Endothelial cell of umbilical vein (primary cell): ENCODE results near the gene SOX15. TPM values are rescaled to one million over a fixed set of nuclear protein-coding genes. Genes with fewer than 3 reads are reported as not detected.

ENCODE experiments used
- BruUV-seq: library from RNA; stranded (reverse); fragments of 400-500 nt; replicated peaks from 2 replicates; lab custom pipeline; 2021; lab: Mats Ljungman, UMichigan
- CTCF ChIA-PET: fragments of 300-600, 350-600 bp; sonication (Branson Sonifier 250); formaldehyde crosslinking; loops from one replicate; lab custom pipeline; 2021; ENCODE audit warnings: antibody characterized with exemption, inconsistent platforms; lab: Charles Lee
- POLR2A ChIA-PET: fragments of 300-600, 350-600 bp; sonication (Branson Sonifier 250); formaldehyde crosslinking; loops from one replicate; lab custom pipeline; 2021; ENCODE audit warnings: antibody characterized with exemption, inconsistent platforms; lab: Charles Lee
- DNase-seq: peaks from one replicate; pipeline ENCODE4 v3.0.0-alpha.2; 2011; ENCODE audit warnings: low read depth, low spot score
- FAIRE-seq: peaks from 2 replicates; lab custom pipeline; 2011; peaks lifted over from hg19 to GRCh38; lab: Jason Lieb, UNC
- H2AFZ ChIP-seq: 2 replicates; pipeline ENCODE4 v1.6.0; 2012; ENCODE audit warnings: low read depth, low read length, control low read depth, inconsistent platforms
- H3K27ac ChIP-seq: 2 replicates; pipeline ENCODE4 v1.5.1; 2011; ENCODE audit warnings: low read depth, mild to moderate bottlenecking, control low read depth, low read length, moderate library complexity; ENCODE audit not compliant: insufficient read depth
- H3K27me3 ChIP-seq, 2 experiments: 2 replicates each; pipeline versions ENCODE4 v1.6.0 to v1.6.1; 2011; ENCODE audit warnings: low read length in 2 of 2, mixed read lengths in 1 of 2; ENCODE audit not compliant: control insufficient read depth in 2 of 2, insufficient read depth in 2 of 2
- H3K36me3 ChIP-seq, 2 experiments: 2 replicates in 1 of 2; 3 replicates in 1 of 2; pipeline ENCODE4 v1.5.1; 2011; ENCODE audit warnings: low read length in 2 of 2, mild to moderate bottlenecking in 1 of 2, moderate library complexity in 1 of 2; ENCODE audit not compliant: control insufficient read depth in 2 of 2, insufficient read depth in 2 of 2; ENCODE audit errors: extremely low read depth in 1 of 2
- H3K4me1 ChIP-seq: 3 replicates; pipeline ENCODE4 v1.5.1; 2011; ENCODE audit warnings: mild to moderate bottlenecking, low read length; ENCODE audit not compliant: control insufficient read depth, insufficient read depth; ENCODE audit errors: extremely low read depth
- H3K4me2 ChIP-seq: 2 replicates; pipeline ENCODE4 v1.6.1; 2011; ENCODE audit warnings: low read length, control low read depth, mixed read lengths; ENCODE audit not compliant: insufficient read depth
- H3K4me3 ChIP-seq, 3 experiments: fragments of 200-600 bp in 1 of 3; sonication (generic), shearing (Covaris generic) in 1 of 3; replicated peaks in 1 of 3; 2 replicates each; pipeline ENCODE4 v1.5.1; 2011 to 2016; ENCODE audit warnings: control low read depth in 3 of 3, low read length in 3 of 3, mild to moderate bottlenecking in 2 of 3, inconsistent platforms in 1 of 3, low read depth in 1 of 3, moderate library complexity in 1 of 3; ENCODE audit not compliant: insufficient read depth in 1 of 3
- H3K79me2 ChIP-seq: 2 replicates; pipeline ENCODE4 v1.6.0; 2012; ENCODE audit warnings: low read length, inconsistent platforms; ENCODE audit not compliant: control insufficient read depth, insufficient read depth
- H3K9ac ChIP-seq: replicated peaks from 2 replicates; pipeline ENCODE3; 2011; ENCODE audit warnings: low read length, control low read depth; ENCODE audit not compliant: insufficient read depth; ENCODE audit errors: extremely low read depth
- H3K9me1 ChIP-seq: replicated peaks from 3 replicates; pipeline ENCODE4 v1.6.0; 2011; ENCODE audit warnings: mild to moderate bottlenecking, low read length; ENCODE audit not compliant: control insufficient read depth, insufficient read depth; ENCODE audit errors: extremely low read depth
- H3K9me3 ChIP-seq: replicated peaks from 2 replicates; pipeline ENCODE4 v1.5.1; 2012; ENCODE audit warnings: low read length, inconsistent platforms; ENCODE audit not compliant: control insufficient read depth, insufficient read depth
- H4K20me1 ChIP-seq: replicated peaks from 2 replicates; pipeline ENCODE3; 2011; ENCODE audit warnings: mild to moderate bottlenecking, low read length; ENCODE audit not compliant: control insufficient read depth, insufficient read depth; ENCODE audit errors: extremely low read depth
- EZH2 ChIP-seq: IDR thresholded peaks from 2 replicates; pipeline ENCODE4 v1.6.1; 2012; ENCODE audit warnings: borderline replicate concordance, low read depth, mild to moderate bottlenecking, moderate library complexity, low read length, inconsistent platforms; ENCODE audit not compliant: severe bottlenecking
- FOS ChIP-seq: IDR thresholded peaks from 2 replicates; pipeline ENCODE4 v1.6.1; 2011; ENCODE audit warnings: mild to moderate bottlenecking, low read length, moderate library complexity, borderline replicate concordance; ENCODE audit not compliant: insufficient read depth
- GATA2 ChIP-seq: IDR thresholded peaks from 2 replicates; pipeline ENCODE4 v1.7.0; 2011; ENCODE audit warnings: low read depth, mild to moderate bottlenecking, moderate library complexity, mixed read lengths, low read length; ENCODE audit not compliant: insufficient read length, insufficient read depth
- JUN ChIP-seq: IDR thresholded peaks from 2 replicates; pipeline ENCODE4 v1.6.1; 2011; ENCODE audit warnings: borderline replicate concordance, low read depth; ENCODE audit not compliant: insufficient read length, insufficient read depth
- MYC ChIP-seq: IDR thresholded peaks from one replicate; pipeline ENCODE4 v1.6.1; 2011; ENCODE audit warnings: mild to moderate bottlenecking, low read depth, low read length
- POLR2A ChIP-seq: IDR thresholded peaks from 2 replicates; pipeline ENCODE4 v1.6.1; 2012; ENCODE audit warnings: low read depth, mild to moderate bottlenecking, control low read depth, low read length
- POLR2AphosphoS5 ChIP-seq: IDR thresholded peaks from 2 replicates; pipeline ENCODE4 v1.6.1; 2012; ENCODE audit warnings: low read depth, mild to moderate bottlenecking, control low read depth, low read length, moderate library complexity; ENCODE audit not compliant: insufficient read depth
- dilution Hi-C: fragments of 300-500 bp; cut with MboI; formaldehyde crosslinking; loops from one replicate; pipeline ENCODE4 v1.15.0; 2019; ENCODE audit warnings: low sequenced_read_pairs; ENCODE audit not compliant: extremely low pct_ligation_motif_present
- intact Hi-C: fragments of 100-400 bp; cut with micrococcal nuclease; formaldehyde crosslinking; loops from one replicate; pipeline ENCODE4 v1.10.0; 2022
- polyA plus RNA-seq, 4 experiments: library from polyadenylated mRNA; depleted of rRNA in 3 of 4; stranded (reverse) in 3 of 4; unstranded in 1 of 4; fragments of >200 nt; gene quantifications; 2 replicates each; pipeline versions ENCODE4 v1.2.1 to v1.2.3, GENCODE V29; 2011 to 2012; ENCODE audit warnings: missing spikeins in 1 of 4
- total RNA-seq: library from RNA; stranded (reverse); gene quantifications from 2 replicates; pipeline ENCODE4 v1.2.3, GENCODE V29; 2021
- TF ChIP-seq, protein P1 (sequence below): IDR thresholded peaks from 2 replicates; pipeline ENCODE4 v1.6.1; 2011; ENCODE audit not compliant: insufficient read depth, insufficient read length
- TF ChIP-seq, protein P2 (sequence below), 2 donors: IDR thresholded peaks; 1 replicate in 1 of 2; 2 replicates in 1 of 2; pipeline ENCODE4 v1.5.1; 2011; ENCODE audit warnings: low read length in 2 of 2, mild to moderate bottlenecking in 2 of 2, moderate library complexity in 2 of 2, control low read depth in 1 of 2, inconsistent platforms in 1 of 2, low read depth in 1 of 2; ENCODE audit not compliant: insufficient read depth in 1 of 2; ENCODE audit errors: extremely low read depth in 1 of 2

The SOX15 gene
- total and polyA plus RNA-seq, 2 donors (not counting 3 experiments of a cell fraction or from before 2014, with no cell fraction given): 0.26 to 0.46 TPM

DNA sequence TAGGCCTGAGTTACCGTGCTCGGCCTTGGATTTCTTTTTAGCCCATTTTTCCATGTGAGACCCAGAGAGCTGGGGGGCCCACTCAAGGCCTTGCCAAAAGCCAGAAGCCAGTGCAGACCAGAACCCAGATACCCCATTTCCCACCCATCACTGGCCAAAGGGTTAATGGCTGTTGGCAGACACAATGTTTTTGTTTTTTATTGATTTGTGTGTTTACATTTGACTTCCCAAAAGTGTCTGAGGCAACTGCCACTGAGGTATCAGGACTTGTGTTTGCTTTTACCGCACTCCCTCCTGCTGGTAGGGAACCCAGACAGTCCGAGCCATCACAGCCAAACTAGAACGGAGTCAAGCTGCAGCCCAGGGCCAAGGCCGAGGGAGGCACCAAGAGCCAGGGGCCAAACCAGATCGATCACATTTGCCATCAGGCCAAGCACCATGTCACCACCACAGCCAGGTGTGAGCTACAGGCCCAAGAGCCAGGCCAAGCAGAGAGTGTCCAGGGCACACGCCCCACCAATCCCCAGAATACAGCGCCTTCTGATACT lies 48.7 kb downstream of the SOX15 start:
- FAIRE-seq: no peak
- Histone ChIP-seq H3K27me3 (peaks cover 0 to 9% of the 10 kb centered on the region in 2 experiments), H3K9ac (no peak overlapping the region), H3K9me1 (no peaks in the 10 kb centered on the region), H3K4me3 (no peak overlapping the region), H3K4me2 (no peak overlapping the region), H2AFZ (no peak overlapping the region), H3K36me3 (no peaks in the 10 kb centered on the region), H3K27ac (no peak overlapping the region), H3K79me2 (no peaks in the 10 kb centered on the region), H3K9me3 (peaks cover 5% of the 10 kb centered on the region), H3K4me1 (no peaks in the 10 kb centered on the region), H4K20me1 (no peaks in the 10 kb centered on the region)
- ChIA-PET CTCF (interaction anchor here (1.6 kb wide), 1 partner anchor 25 kb away, joined by 4 read pairs; no protein-coding TSS in a partner anchor), POLR2A (no interaction called here)
- dilution Hi-C loops (no loop called here), intact Hi-C loops (no loop called here)
- DNase-seq: no peak
- no TSS peak for BruUV-seq
- TF ChIP-seq, protein P1, sequence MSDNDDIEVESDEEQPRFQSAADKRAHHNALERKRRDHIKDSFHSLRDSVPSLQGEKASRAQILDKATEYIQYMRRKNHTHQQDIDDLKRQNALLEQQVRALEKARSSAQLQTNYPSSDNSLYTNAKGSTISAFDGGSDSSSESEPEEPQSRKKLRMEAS: no peak
- TF ChIP-seq, protein P2, sequence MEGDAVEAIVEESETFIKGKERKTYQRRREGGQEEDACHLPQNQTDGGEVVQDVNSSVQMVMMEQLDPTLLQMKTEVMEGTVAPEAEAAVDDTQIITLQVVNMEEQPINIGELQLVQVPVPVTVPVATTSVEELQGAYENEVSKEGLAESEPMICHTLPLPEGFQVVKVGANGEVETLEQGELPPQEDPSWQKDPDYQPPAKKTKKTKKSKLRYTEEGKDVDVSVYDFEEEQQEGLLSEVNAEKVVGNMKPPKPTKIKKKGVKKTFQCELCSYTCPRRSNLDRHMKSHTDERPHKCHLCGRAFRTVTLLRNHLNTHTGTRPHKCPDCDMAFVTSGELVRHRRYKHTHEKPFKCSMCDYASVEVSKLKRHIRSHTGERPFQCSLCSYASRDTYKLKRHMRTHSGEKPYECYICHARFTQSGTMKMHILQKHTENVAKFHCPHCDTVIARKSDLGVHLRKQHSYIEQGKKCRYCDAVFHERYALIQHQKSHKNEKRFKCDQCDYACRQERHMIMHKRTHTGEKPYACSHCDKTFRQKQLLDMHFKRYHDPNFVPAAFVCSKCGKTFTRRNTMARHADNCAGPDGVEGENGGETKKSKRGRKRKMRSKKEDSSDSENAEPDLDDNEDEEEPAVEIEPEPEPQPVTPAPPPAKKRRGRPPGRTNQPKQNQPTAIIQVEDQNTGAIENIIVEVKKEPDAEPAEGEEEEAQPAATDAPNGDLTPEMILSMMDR (IDR thresholded peaks at IDR 0.05; ENCODE audit: extremely low read depth in 1 of 2, insufficient read depth in 1 of 2, low read depth in 1 of 2, low read length in 2 of 2): no peak
- TF ChIP-seq POLR2A (no peak), FOS (no peak), MYC (no peak), GATA2 (no peak), POLR2AphosphoS5 (no peak), EZH2 (no peak), JUN (no peak)
